Measurements from ENCODE around the gene GGA3. TPM values are rescaled to one million over a fixed set of nuclear protein-coding genes. Genes with fewer than 3 reads are reported as not detected.

Gene GGA3
- 10 to 100 TPM; 13.5 to 24.1 TPM for total RNA-seq

GRCh38 chr17:75261336-75262111, at the start of gene GGA3, which contains the start of gene MRPS7:
GGA3 (minus strand) TSS chr17:75261606; CDS start chr17:75261587, 19 bp downstream.
MRPS7 (plus strand) TSS chr17:75261879; CDS start chr17:75261901, 22 bp downstream.
- H3K9me3 ChIP-seq = no peaks in the 10 kb centered on the region
- H3K27me3 ChIP-seq = no peaks in the 10 kb centered on the region
- H3K4me3 ChIP-seq = peak within 1 kb of the TSS; percentile 87 to 93
- peaks cover 24% of the 10 kb centered on the region for H3K4me1 ChIP-seq
- DNase-seq (peak; percentile 94 to 96 (median 95)), ATAC-seq (peak; percentile 99)
- peak within 1 kb of the TSS; percentile 79 to 99 (median 94) for H3K27ac ChIP-seq
- peak in 1 of 7 experiments; percentile 2 for TF ChIP-seq CTCF (IDR thresholded peaks at IDR 0.05)
- TF ChIP-seq POLR2A (IDR thresholded peaks at IDR 0.05) = peak; percentile 48 to 78 (median 74)
- no peaks in the 10 kb centered on the region for H3K36me3 ChIP-seq (replicated peaks in 1 of 2; ENCODE audit: insufficient read depth in 1 of 2, low read depth in 2 of 2)
- intact Hi-C loops (cut with DNase I) = no loop called here
- WGBS, 2 donors = 0 to 1% methylated on average over 18 to 68 of the region's 69 CpGs

GRCh38 chr17:75308732-75309629, 47.6 kb upstream of the GGA3 start:
- peak overlapping the region in 3 of 4 donors; percentile 51 to 71 (median 56) for H3K27ac ChIP-seq
- H3K9me3 ChIP-seq = no peaks in the 10 kb centered on the region
- ATAC-seq (peak; percentile 75), DNase-seq (peak; percentile 33 to 64 (median 62))
- peaks cover 19% of the 10 kb centered on the region for H3K4me1 ChIP-seq
- no peaks in the 10 kb centered on the region for H3K27me3 ChIP-seq
- H3K36me3 ChIP-seq (replicated peaks in 1 of 2; ENCODE audit: insufficient read depth in 1 of 2, low read depth in 2 of 2) = no peaks in the 10 kb centered on the region
- TF ChIP-seq CTCF (IDR thresholded peaks at IDR 0.05) = no peak
- TF ChIP-seq POLR2A (IDR thresholded peaks at IDR 0.05) = peak in 2 of 3 donors; percentile 19 to 35
- intact Hi-C loops (cut with DNase I) = no loop called here
- 45 to 46% methylated on average over 19 of the region's 20 CpGs for WGBS, 2 donors
- H3K4me3 ChIP-seq = no peak overlapping the region

- intact Hi-C loops (cut with DNase I) = no loop called here
- TF ChIP-seq CTCF (IDR thresholded peaks at IDR 0.05) = no peak
- TF ChIP-seq POLR2A (IDR thresholded peaks at IDR 0.05) = no peak
- WGBS, 2 donors = 64 to 71% methylated on average over 12 to 13 of the region's 13 CpGs
- peak overlapping the region in 1 of 4 donors; percentile 71 for H3K27ac ChIP-seq
- no peaks in the 10 kb centered on the region for H3K27me3 ChIP-seq
- H3K4me1 ChIP-seq = peaks cover 19% of the 10 kb centered on the region
- H3K4me3 ChIP-seq = no peak overlapping the region
- no peaks in the 10 kb centered on the region for H3K9me3 ChIP-seq
- DNase-seq = no peak
- H3K36me3 ChIP-seq (replicated peaks in 1 of 2; ENCODE audit: insufficient read depth in 1 of 2, low read depth in 2 of 2) = no peaks in the 10 kb centered on the region
- no peak for ATAC-seq
Measured at GRCh38 chr17:75307957-75308731, 46.7 kb upstream of the GGA3 start.

GRCh38 chr17:75301502-75302206, 40.2 kb upstream of the GGA3 start:
- Histone ChIP-seq H3K27ac (no peak overlapping the region), H3K4me3 (no peak overlapping the region), H3K4me1 (no peaks in the 10 kb centered on the region), H3K9me3 (no peaks in the 10 kb centered on the region), H3K27me3 (no peaks in the 10 kb centered on the region), H3K36me3 (replicated peaks in 1 of 2; ENCODE audit: insufficient read depth in 1 of 2, low read depth in 2 of 2) (no peaks in the 10 kb centered on the region)
- 73 to 78% methylated on average over 15 to 17 of the region's 17 CpGs for WGBS, 2 donors
- DNase-seq = peak in 1 of 4 donors; percentile 38
- no peak for ATAC-seq
- intact Hi-C loops (cut with DNase I) = no loop called here
- TF ChIP-seq POLR2A (IDR thresholded peaks at IDR 0.05) = no peak
- no peak for TF ChIP-seq CTCF (IDR thresholded peaks at IDR 0.05)
